GM12878 (cell line): ENCODE results near the gene BTG1. TPM values are rescaled to one million over a fixed set of nuclear protein-coding genes. Genes with fewer than 3 reads are reported as not detected.

Experiments
- ATAC-seq: fragments of 200-7000 bp; cut with Tn5 transposase; 3 replicates; pipeline ENCODE4 v1.9.1; 2020; ENCODE audit warnings: mild to moderate bottlenecking, moderate library complexity
- BruUV-seq: library from RNA; stranded (reverse); fragments of 400-500 nt; replicated peaks from 2 replicates; lab custom pipeline; 2021; lab: Mats Ljungman, UMichigan
- CTCF ChIA-PET: fragments of 300-600 bp; sonication (Branson Sonifier 250); formaldehyde crosslinking; extraction: SDS; loops from one replicate; lab custom pipeline; 2021; ENCODE audit warnings: inconsistent platforms; lab: Yijun Ruan, JAX
- POLR2A ChIA-PET: fragments of 350-600 bp; formaldehyde crosslinking; extraction: SDS; loops from one replicate; lab custom pipeline; 2021; ENCODE audit warnings: inconsistent platforms; lab: Charles Lee
- RAD21 ChIA-PET: fragments of 300-600 bp; sonication (Branson Sonifier 250); formaldehyde crosslinking; loops from one replicate; lab custom pipeline; 2023; ENCODE audit warnings: antibody characterized with exemption; ENCODE audit not compliant: unreplicated experiment; lab: Charles Lee
- SMC1A ChIA-PET: fragments of 300-600 bp; sonication (Branson Sonifier 250); formaldehyde crosslinking; loops from one replicate; lab custom pipeline; 2023; ENCODE audit not compliant: unreplicated experiment, uncharacterized antibody; lab: Charles Lee
- DNase-seq: peaks from one replicate; pipeline ENCODE4 v3.0.0-alpha.2; 2011; ENCODE audit warnings: low read depth, low spot score
- FAIRE-seq: peaks from 3 replicates; lab custom pipeline; 2011; peaks lifted over from hg19 to GRCh38; lab: Jason Lieb, UNC
- H2AFZ ChIP-seq: 2 replicates; pipeline ENCODE4 v1.6.0; 2011; ENCODE audit warnings: low read depth, low read length, control low read depth; ENCODE audit not compliant: control insufficient read depth
- H3K27ac ChIP-seq: 2 replicates; pipeline ENCODE4 v1.5.1; 2011; ENCODE audit warnings: control low read depth; ENCODE audit not compliant: control insufficient read depth, insufficient read depth
- H3K27me3 ChIP-seq, 2 experiments: replicated peaks in 1 of 2; 2 replicates each; pipeline versions ENCODE4 v1.6.0 to v1.6.1; 2011; ENCODE audit warnings: low read length in 1 of 2; ENCODE audit not compliant: control insufficient read depth in 2 of 2, insufficient read depth in 2 of 2
- H3K36me3 ChIP-seq, 2 experiments: 2 replicates each; pipeline ENCODE4 v1.5.1; 2011; ENCODE audit warnings: low read length in 1 of 2; ENCODE audit not compliant: control insufficient read depth in 2 of 2, insufficient read depth in 2 of 2
- H3K4me1 ChIP-seq: 2 replicates; pipeline ENCODE4 v1.6.1; 2011; ENCODE audit warnings: mild to moderate bottlenecking, low read length, moderate library complexity, mixed read lengths; ENCODE audit not compliant: control insufficient read depth, insufficient read depth
- H3K4me2 ChIP-seq: 2 replicates; pipeline ENCODE4 v1.6.0; 2011; ENCODE audit warnings: control low read depth; ENCODE audit not compliant: control insufficient read depth, insufficient read depth
- H3K4me3 ChIP-seq: fragments of 200-600 bp; sonication (generic); 2 replicates; pipeline ENCODE4 v1.5.1; 2016
- H3K79me2 ChIP-seq: 2 replicates; pipeline ENCODE4 v1.6.0; 2011; ENCODE audit warnings: low read length; ENCODE audit not compliant: control insufficient read depth, insufficient read depth
- H3K9ac ChIP-seq: 2 replicates; pipeline ENCODE4 v1.8.0; 2011; ENCODE audit warnings: low read length, control low read depth, mixed read lengths; ENCODE audit not compliant: control insufficient read depth, insufficient read depth
- H3K9me3 ChIP-seq: replicated peaks from 3 replicates; pipeline ENCODE4 v1.5.1; 2011; ENCODE audit warnings: mild to moderate bottlenecking, low read length; ENCODE audit not compliant: control insufficient read depth, insufficient read depth
- H4K20me1 ChIP-seq: 2 replicates; pipeline ENCODE4 v1.6.0; 2011; ENCODE audit not compliant: control insufficient read depth, insufficient read depth
- BHLHE40 ChIP-seq, 2 experiments: fragments of 450-650 bp in 1 of 2; IDR thresholded peaks; 2 replicates each; pipeline ENCODE4 v1.6.1; 2011 to 2017; ENCODE audit warnings: low read depth in 2 of 2, borderline replicate concordance in 1 of 2, improper control_type of control experiment in 1 of 2, low read length in 1 of 2, mild to moderate bottlenecking in 1 of 2
- GATAD2B ChIP-seq: fragments of 450-650 bp; conservative IDR thresholded peaks from 2 replicates; pipeline ENCODE4 v1.6.1; 2017; ENCODE audit warnings: low read depth, mild to moderate bottlenecking, moderate library complexity
- MEF2A ChIP-seq: IDR thresholded peaks from 2 replicates; pipeline ENCODE4 v1.6.1; 2011; ENCODE audit warnings: low read depth, mild to moderate bottlenecking, low read length, moderate library complexity; ENCODE audit not compliant: insufficient read depth
- MTA3 ChIP-seq: IDR thresholded peaks from 2 replicates; pipeline ENCODE4 v1.6.1; 2012; ENCODE audit warnings: low read length, inconsistent platforms, borderline replicate concordance
- NR2C1 ChIP-seq: fragments of 450-650 bp; IDR thresholded peaks from 2 replicates; pipeline ENCODE4 v1.6.1; 2017; ENCODE audit warnings: antibody characterized with exemption, mild to moderate bottlenecking, moderate library complexity
- RAD21 ChIP-seq: IDR thresholded peaks from 2 replicates; pipeline ENCODE4 v1.6.1; 2011; ENCODE audit warnings: mild to moderate bottlenecking, low read depth, low read length, moderate library complexity; ENCODE audit not compliant: insufficient read depth
- ZNF24 ChIP-seq: fragments of 450-650 bp; IDR thresholded peaks from 2 replicates; pipeline ENCODE4 v1.6.1; 2017; ENCODE audit warnings: antibody characterized with exemption, mild to moderate bottlenecking
- ZNF274 ChIP-seq: IDR thresholded peaks from one replicate; pipeline ENCODE4 v1.8.0; 2011; ENCODE audit not compliant: insufficient read length, insufficient read depth
- WGBS: methylation state at CpG from one replicate; pipeline ENCODE4 v1.1.6; 2016; ENCODE audit warnings: low lambda C conversion rate; ENCODE audit not compliant: insufficient replicate concordance, insufficient coverage; ENCODE audit errors: missing lambda C conversion rate; 5-methylcytosine and 5-hydroxymethylcytosine counted together
- in situ Hi-C: fragments of 300-500 bp; cut with MboI; formaldehyde crosslinking; loops from 9 replicates; pipeline ENCODE4 v1.14.3; 2018; ENCODE audit warnings: mixed read lengths
- intact Hi-C: fragments of 100-400 bp; cut with micrococcal nuclease; formaldehyde crosslinking; loops from one replicate; pipeline ENCODE4 v1.14.2; 2022; ENCODE audit not compliant: unreplicated experiment
- polyA plus RNA-seq, 11 experiments: library from polyadenylated mRNA; depleted of rRNA in 4 of 11; unstranded in 6 of 11; stranded (reverse) in 5 of 11; fragments of >200 nt; fragmentation: Nextera tagmentation in 4 of 11; fragmentation: Illumina TruSeq in 1 of 11; extraction: Ambion mirVana in 4 of 11; extraction: Trizol in 1 of 11; gene quantifications; 1 replicate in 1 of 11; 2 replicates in 10 of 11; pipeline versions ENCODE4 v1.2.1 to v1.2.3, GENCODE V29; 2011 to 2016; ENCODE audit warnings: inconsistent platforms in 2 of 11, missing spikeins in 2 of 11, low read depth in 1 of 11
- total RNA-seq, 4 experiments: library from RNA; depleted of rRNA in 3 of 4; stranded (reverse); fragments of >200 nt in 3 of 4; fragmentation: Illumina TruSeq in 1 of 4; extraction: Trizol in 1 of 4; gene quantifications; 2 replicates each; pipeline versions ENCODE4 v1.2.1 to v1.2.3, GENCODE V29; 2013 to 2021
- TF ChIP-seq, protein P1 (sequence below): fragments of 450-650 bp; IDR thresholded peaks from 2 replicates; pipeline ENCODE4 v1.6.1; 2018; ENCODE audit warnings: mild to moderate bottlenecking, low read depth, moderate library complexity; ENCODE audit not compliant: partially characterized antibody
- TF ChIP-seq, protein P2 (sequence below): IDR thresholded peaks from 2 replicates; pipeline ENCODE4 v1.6.1; 2011; ENCODE audit warnings: low read depth, mild to moderate bottlenecking, low read length, moderate library complexity, borderline replicate concordance; ENCODE audit errors: extremely low read depth
- TF ChIP-seq, protein P3 (sequence below): IDR thresholded peaks from 2 replicates; pipeline ENCODE4 v1.6.1; 2011; ENCODE audit warnings: low read depth, low read length, improper control_type of control experiment, borderline replicate concordance

BTG1 gene
- total and polyA plus RNA-seq, 10 of the 15 experiments (the other 5 are each of a cell fraction or from before 2014, with no cell fraction given) = 23.7 to 194 (median 56.4) TPM

DNA sequence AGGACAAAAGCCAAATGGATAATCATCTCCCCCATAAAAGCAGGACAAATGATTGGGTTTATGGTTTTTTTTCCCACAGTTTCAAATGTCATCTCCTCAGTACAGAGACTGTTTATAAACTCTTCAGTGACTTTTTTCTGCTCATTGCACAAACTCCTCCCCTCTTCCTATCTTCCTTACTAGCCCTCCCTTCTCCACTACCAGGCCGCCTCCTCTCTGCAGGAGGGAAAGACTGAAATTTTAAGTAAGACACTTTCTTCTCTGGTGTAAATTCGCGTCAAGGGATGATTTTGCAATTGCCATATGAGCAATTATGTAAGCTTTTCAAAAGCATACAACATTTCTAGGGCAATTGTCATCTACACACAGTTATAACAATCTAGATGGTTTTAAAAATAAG is 37.0 kb downstream of the BTG1 start (continued):
- TF ChIP-seq, protein P1, sequence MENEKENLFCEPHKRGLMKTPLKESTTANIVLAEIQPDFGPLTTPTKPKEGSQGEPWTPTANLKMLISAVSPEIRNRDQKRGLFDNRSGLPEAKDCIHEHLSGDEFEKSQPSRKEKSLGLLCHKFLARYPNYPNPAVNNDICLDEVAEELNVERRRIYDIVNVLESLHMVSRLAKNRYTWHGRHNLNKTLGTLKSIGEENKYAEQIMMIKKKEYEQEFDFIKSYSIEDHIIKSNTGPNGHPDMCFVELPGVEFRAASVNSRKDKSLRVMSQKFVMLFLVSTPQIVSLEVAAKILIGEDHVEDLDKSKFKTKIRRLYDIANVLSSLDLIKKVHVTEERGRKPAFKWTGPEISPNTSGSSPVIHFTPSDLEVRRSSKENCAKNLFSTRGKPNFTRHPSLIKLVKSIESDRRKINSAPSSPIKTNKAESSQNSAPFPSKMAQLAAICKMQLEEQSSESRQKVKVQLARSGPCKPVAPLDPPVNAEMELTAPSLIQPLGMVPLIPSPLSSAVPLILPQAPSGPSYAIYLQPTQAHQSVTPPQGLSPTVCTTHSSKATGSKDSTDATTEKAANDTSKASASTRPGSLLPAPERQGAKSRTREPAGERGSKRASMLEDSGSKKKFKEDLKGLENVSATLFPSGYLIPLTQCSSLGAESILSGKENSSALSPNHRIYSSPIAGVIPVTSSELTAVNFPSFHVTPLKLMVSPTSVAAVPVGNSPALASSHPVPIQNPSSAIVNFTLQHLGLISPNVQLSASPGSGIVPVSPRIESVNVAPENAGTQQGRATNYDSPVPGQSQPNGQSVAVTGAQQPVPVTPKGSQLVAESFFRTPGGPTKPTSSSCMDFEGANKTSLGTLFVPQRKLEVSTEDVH = no peak
- TF ChIP-seq MEF2A = no peak

DNA sequence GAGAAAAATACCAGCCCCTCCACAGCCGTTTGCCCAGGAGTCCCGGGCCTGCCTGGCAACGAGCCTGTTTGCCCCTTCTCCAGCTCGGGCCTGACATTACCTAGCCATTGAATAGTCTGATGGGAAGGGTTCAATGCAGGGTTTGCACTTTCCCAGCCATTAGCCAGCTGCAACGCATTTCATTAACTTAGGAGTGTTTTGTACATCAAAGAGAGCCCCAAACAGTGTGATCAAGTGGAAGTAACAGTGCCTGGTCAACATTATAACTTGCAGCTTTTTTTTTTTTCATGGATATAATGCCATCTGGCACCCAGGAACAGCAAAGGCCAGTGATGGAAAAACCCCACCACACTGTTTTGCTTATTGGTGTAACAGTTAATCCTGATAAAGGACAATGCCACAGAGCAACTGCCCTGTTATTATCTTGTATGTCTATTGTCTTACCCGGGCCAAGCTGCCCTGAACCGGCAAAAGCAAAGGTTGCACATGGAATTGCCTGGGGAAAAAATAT is 38.0 kb downstream of the BTG1 start:
- H3K4me2 ChIP-seq = no peak overlapping the region
- no peaks in the 10 kb centered on the region for H4K20me1 ChIP-seq
- H3K9me3 ChIP-seq = no peaks in the 10 kb centered on the region
- H3K9ac ChIP-seq = no peak overlapping the region
- 89% methylated on average over 7 of the region's 7 CpGs for WGBS
- H3K4me1 ChIP-seq = peaks cover 3% of the 10 kb centered on the region
- TF ChIP-seq, protein P2, sequence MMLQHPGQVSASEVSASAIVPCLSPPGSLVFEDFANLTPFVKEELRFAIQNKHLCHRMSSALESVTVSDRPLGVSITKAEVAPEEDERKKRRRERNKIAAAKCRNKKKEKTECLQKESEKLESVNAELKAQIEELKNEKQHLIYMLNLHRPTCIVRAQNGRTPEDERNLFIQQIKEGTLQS = no peak
- TF ChIP-seq MTA3 = no peak
- TF ChIP-seq, protein P3, sequence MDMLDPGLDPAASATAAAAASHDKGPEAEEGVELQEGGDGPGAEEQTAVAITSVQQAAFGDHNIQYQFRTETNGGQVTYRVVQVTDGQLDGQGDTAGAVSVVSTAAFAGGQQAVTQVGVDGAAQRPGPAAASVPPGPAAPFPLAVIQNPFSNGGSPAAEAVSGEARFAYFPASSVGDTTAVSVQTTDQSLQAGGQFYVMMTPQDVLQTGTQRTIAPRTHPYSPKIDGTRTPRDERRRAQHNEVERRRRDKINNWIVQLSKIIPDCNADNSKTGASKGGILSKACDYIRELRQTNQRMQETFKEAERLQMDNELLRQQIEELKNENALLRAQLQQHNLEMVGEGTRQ = no peak
- TF ChIP-seq RAD21 = no peak
- no peak for TF ChIP-seq ZNF24
- TF ChIP-seq NR2C1 = no peak
- no peak for TF ChIP-seq BHLHE40 (IDR thresholded peaks at IDR 0.05; ENCODE audit: borderline replicate concordance in 1 of 2, low read depth in 2 of 2, low read length in 1 of 2)
- TF ChIP-seq ZNF274 = no peak
- TF ChIP-seq GATAD2B = no peak
- no peak for ATAC-seq
- ChIA-PET CTCF (interaction anchor here (0.6 to 0.8 kb wide), 2 partner anchors 19 to 336 kb away, joined by 3 read pairs; no protein-coding TSS in a partner anchor), SMC1A (interaction anchor here (0.7 to 2.3 kb wide), 5 partner anchors 8 to 301 kb away, joined by 3 to 7 read pairs (median 3); no protein-coding TSS in a partner anchor), RAD21 (interaction anchor here (0.7 to 3.2 kb wide), 2 partner anchors 12 to 26 kb away, joined by 3 to 11 read pairs; no protein-coding TSS in a partner anchor), POLR2A (interaction anchor here (1.1 to 1.8 kb wide), 5 partner anchors 9 to 30 kb away, joined by 3 to 6 read pairs (median 4); no protein-coding TSS in a partner anchor)
- BruUV-seq = no TSS peak
- DNase-seq = no peak
- intact Hi-C loops (no loop called here), in situ Hi-C loops (no loop called here)
- H3K36me3 ChIP-seq = no peaks in the 10 kb centered on the region
- FAIRE-seq = no peak
- H3K4me3 ChIP-seq = no peak overlapping the region
- no peak overlapping the region for H3K27ac ChIP-seq
- no peak overlapping the region for H2AFZ ChIP-seq
- H3K27me3 ChIP-seq = no peaks in the 10 kb centered on the region
- peaks cover 4% of the 10 kb centered on the region for H3K79me2 ChIP-seq
